Kidney glomerular epithelial cell (primary cell): ENCODE results near the gene SLC25A13.

Source experiments
- DNase-seq: peaks from one replicate; lab custom pipeline; 2025; lab: John Stamatoyannopoulos, UW

SLC25A13 gene

DNA sequence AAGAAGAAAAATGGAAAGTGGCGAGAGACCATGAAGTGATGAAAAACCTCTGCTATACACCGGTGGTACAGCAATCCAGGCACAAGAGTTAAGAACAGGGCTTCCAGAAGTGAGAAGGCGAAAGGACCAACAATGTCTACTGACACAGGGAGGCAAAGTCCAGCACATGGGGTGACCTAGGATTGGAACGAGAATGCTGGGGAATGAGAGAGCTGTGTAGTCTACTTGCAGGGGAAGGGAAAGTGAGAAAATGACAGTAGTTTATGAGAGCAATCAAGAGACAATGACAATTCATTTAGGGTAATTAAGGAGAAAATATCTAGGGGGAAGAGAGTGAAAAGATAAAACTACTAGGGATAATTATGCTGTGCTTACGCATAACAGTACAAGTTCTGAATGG is 169.2 kb downstream of the SLC25A13 start:
- no peak for DNase-seq

- no peak for DNase-seq
Measured at GRCh38 chr7:96151889-96152288, 170.0 kb downstream of the SLC25A13 start.

- DNase-seq: no peak
Measured at GRCh38 chr7:96144260-96144526, 177.7 kb downstream of the SLC25A13 start.

DNA sequence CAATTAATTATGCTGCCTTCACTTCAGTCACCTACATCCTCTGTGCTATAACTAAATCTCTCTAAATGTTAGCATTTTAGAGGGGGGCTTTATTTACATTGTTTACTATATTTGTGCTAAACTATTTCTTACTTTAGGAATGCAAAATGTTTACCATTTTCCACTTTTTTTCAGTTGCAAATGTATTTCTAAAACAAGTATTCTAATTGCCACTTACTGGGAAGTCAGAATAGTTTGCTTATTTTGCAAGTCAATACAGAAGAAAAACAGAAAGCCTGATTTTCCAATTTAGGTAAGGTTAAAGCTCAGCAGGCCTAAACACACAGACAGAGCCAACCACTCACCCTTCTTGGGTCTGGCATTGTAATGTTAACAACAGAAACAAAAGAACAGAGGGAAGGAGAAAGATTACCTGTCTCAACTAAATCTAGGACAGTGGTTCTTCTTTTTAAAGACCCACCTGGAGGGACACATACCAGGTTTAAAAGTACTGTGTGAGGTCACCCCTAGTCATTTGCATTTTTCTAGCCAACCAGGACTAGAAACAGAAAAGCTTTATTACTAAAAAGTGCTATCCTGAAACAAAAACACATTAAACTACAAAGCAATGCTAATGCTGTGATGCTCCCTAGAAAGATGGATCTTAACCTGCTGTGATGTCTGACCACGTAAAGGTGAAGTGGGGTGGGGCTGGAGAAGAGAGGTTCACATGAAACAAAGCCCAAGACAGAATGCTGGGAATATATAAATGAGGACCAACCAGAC is 178.2 kb downstream of the SLC25A13 start:
- DNase-seq: no peak

DNA sequence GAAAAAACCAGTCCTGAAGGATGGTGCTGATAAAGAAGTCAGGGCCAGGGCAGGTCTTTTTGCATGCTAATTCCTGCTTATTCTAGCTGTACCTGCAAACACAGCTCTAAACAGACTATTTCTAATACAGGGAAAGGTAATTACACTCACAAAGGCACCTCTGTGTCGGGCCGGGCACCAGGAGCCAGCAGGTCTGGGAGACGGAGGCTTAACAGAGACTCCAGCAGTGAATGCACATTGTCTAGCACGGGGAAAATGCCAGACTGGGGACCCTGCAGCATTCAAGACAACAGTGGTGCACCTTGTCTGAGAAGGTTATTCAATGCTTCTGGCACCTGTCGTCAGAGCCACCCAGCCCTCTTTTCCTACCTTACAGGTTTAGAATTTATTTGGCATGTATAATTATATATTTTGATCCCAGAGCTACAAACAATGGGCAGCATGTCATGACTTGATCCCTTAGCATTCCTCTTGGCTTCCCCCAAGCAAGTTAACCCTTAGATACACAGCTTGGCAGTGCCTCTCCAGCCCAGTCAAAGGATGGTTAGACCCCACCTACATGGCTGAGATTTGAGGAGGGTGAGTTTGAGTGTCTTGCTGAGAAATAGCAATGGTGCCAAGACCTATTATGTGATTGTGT is 185.2 kb downstream of the SLC25A13 start:
- no peak for DNase-seq

DNA sequence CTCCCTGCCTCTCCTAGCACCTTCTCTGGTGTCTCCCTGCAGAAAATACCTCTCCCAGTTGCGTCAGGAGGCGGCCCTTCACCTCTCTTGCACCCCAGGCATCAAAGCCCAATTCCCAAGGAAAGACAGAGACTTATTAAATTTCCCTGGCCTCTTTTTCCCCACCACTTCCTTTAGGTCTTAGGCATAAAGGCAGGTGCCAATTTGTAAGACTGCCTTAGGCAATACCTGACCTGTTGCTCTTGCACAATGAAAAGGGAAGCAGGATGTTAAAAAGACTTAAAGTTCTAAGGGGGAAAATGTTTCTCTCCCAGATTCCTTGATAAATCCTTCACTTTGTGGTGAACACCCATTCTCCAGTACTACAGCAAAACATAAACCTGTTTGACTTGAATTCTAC is 186.7 kb downstream of the SLC25A13 start:
- DNase-seq: no peak

DNA sequence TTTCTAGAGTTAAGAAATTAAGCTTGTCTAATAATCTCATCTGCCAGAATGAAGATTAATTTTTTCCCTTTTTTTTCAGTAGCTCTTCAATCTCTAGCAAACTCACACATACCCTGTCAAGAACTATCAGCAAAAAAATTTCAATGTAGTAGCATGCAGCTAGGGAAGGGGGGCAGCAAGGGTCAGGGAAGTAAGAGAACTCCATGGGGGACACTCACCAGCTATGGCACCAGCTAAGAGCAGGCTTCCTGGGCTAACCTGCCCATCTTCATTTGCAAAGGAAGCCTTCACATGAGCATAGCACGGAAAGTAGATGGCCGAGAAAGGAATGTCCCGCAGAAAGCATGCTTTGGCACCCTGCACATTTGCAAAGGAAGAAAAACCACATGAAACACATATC is 190.4 kb downstream of the SLC25A13 start:
- DNase-seq: no peak

- DNase-seq: no peak
Measured at GRCh38 chr7:96127746-96128145, 194.2 kb downstream of the SLC25A13 start.

- DNase-seq: peak; percentile 24
Measured at GRCh38 chr7:96126382-96126781, 195.5 kb downstream of the SLC25A13 start.

DNA sequence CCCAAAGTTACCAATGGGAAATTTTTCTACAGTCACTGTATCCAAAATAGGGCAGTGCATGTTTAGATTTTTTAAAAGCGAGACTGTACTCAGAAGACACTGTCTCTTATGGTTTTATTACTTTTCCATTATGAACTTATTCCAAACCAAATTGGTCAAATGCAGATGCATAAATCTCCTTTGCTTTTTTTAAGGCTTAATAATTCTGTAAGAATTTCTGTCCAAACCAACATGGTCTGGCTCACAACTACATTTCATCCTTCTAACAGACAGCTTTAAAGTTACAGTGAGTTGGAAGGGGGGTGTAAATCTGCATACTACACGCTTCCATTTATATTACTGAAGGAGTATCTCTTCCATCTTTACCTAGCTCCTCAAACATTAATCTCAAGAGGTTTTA is 199.2 kb downstream of the SLC25A13 start:
- no peak for DNase-seq

GRCh38 chr7:96121752-96122151 is 200.1 kb downstream of the SLC25A13 start:
- DNase-seq: no peak

GRCh38 chr7:96120445-96121225 is 201.3 kb downstream of the SLC25A13 start:
- DNase-seq: no peak

DNA sequence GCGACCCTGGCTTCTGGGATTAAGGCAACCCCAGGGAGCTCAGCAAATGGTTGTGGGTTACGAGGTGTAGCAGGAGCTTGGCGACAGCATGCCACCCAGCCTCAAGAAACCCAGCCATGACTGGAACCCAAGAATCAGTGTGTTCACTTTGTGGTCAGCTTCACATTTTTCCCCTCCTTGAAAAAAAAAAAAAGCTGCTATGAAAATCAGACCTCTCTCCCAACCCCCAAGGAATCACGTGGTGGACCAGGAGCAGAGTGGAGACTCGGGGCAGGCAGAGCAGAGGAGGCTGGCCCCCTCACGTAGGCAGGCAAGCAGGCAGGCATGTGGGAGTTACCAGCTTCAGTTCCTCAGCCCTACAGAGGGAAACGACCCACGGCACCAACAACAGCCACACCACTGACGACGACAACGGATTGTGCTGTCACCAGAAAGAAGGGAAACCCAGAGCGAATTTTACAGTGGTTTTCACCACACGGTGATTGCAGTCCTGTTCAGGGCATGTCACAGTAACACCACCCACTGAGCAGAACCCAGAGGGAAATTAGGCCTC is 203.4 kb downstream of the SLC25A13 start:
- DNase-seq: no peak

- no peak for DNase-seq
Measured at GRCh38 chr7:96116173-96116572, 205.7 kb downstream of the SLC25A13 start.

- no peak for DNase-seq
Measured at GRCh38 chr7:96114190-96114589, 207.7 kb downstream of the SLC25A13 start.

DNA sequence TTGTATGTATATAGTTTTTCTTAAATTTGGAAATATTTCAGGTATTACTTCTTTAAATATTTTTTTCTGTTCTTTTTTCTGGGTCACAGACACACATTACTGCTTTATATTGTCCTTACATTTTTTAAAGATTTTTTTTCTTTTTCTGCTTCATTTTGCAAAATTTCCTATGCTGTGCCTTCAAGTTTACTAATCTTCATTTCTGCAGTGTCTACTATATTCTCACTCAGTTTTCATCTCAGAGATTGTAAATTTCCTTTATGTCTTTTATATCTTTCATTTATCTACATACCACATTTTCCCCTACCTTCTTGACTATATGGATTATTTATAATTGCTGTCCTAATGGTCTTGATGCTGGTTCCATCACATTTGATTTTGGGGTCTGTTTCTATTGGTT is 210.5 kb downstream of the SLC25A13 start:
- no peak for DNase-seq

DNA sequence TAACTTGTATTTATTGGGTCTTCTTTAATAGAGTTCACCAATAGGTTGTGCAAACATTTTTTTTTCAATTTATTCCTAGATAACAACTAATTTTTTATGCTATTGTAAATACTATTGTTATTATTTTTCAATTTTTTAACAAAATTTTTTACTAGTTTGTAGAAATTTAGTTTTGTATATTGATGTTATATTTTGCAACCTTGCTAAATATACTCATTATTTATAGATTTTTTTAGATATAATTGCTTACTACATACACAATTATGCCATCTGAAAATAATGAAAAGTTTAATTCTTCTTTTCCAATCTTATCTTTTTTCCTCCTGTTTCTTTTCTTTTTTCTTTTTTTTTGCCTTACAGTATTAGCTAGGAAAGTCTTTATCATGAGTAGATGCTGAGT is 216.9 kb downstream of the SLC25A13 start:
- DNase-seq: no peak

GRCh38 chr7:96102096-96102811 is 219.6 kb downstream of the SLC25A13 start:
- DNase-seq: no peak

DNA sequence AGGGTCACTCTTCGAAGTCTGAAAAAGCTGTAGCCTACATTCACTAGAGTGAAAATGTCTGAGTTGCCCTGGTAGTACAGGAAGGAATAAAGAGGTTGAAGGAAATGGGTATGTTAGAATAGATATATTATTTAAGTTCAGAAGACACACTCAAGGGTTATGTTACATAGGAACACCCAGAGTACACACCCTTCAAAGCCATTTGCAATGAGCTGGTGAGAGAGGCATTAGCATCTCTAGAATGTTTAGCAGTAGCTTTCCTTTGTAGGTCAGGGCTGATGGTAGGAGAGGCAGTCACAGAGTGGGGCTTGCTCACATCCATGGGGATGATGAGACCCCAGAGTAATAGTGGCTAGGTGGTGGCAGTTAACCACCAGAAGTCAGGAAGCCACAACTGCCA is 221.2 kb downstream of the SLC25A13 start:
- DNase-seq: no peak

GRCh38 chr7:96097835-96098234 is 224.1 kb downstream of the SLC25A13 start:
- no peak for DNase-seq

DNA sequence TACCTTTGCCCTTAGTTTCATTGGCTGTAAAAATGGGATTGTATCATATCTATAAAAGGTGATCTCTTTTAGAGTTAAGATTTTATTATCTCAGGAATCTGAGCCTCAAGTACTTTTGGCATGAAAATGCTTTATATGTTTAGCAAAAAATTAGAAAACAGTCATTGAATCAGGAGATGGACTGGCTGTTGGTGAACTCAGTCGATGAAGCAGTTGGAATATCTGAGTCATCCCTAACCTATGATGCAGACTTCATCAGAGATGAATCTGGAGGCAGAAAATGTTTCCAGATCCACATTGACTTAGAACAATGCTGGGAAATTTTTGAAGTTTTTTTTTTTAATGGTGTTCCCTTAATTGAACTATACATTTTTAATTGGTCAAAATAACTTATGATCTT is 228.5 kb downstream of the SLC25A13 start:
- peak; percentile 31 for DNase-seq

- no peak for DNase-seq
Measured at GRCh38 chr7:96090756-96091155, 231.1 kb downstream of the SLC25A13 start.
